Gastrocnemius medialis (tissue), 4 donors: Measurements from ENCODE around the gene GEMIN8. TPM values are rescaled to one million over a fixed set of nuclear protein-coding genes. Genes with fewer than 3 reads are reported as not detected.

ENCODE experiments used
- ATAC-seq, 2 donors: fragments of 150-250 bp; one replicate each; pipeline ENCODE4 v1.9.1; 2016
- DNase-seq, 2 donors: peaks; one replicate each; pipeline ENCODE4 v3.0.0-alpha.2; 2019
- H3K27ac ChIP-seq, 4 donors: fragments of 200-600 bp; sonication (generic); 1 replicate in 1 of 4; 2 replicates in 3 of 4; pipeline ENCODE4 v1.5.1; 2016 to 2018; ENCODE audit warnings: mild to moderate bottlenecking in 2 of 4, moderate library complexity in 1 of 4
- H3K27me3 ChIP-seq, 3 donors: fragments of 200-600 bp; sonication (generic) in 2 of 3; 1 replicate in 1 of 3; 2 replicates in 2 of 3; pipeline versions ENCODE4 v1.5.1 to v1.6.0; 2016 to 2019; ENCODE audit warnings: mild to moderate bottlenecking in 1 of 3, moderate library complexity in 1 of 3
- H3K36me3 ChIP-seq, 2 donors: fragments of 200-600 bp; sonication (generic) in 1 of 2; one replicate each; pipeline ENCODE4 v1.5.1; 2017 to 2018
- H3K4me1 ChIP-seq, 2 donors: fragments of 200-600 bp; sonication (generic) in 1 of 2; one replicate each; pipeline ENCODE4 v1.5.1; 2016 to 2017; ENCODE audit warnings: mild to moderate bottlenecking in 2 of 2
- H3K4me3 ChIP-seq, 4 donors: fragments of 200-600 bp; sonication (generic) in 3 of 4; 1 replicate in 1 of 4; 2 replicates in 3 of 4; pipeline ENCODE4 v1.5.1; 2016 to 2019; ENCODE audit warnings: mild to moderate bottlenecking in 2 of 4
- H3K9me3 ChIP-seq, 3 donors: fragments of 200-600 bp; sonication (generic) in 2 of 3; 1 replicate in 1 of 3; 2 replicates in 2 of 3; pipeline ENCODE4 v1.5.1; 2016 to 2019
- POLR2A ChIP-seq, 2 donors: fragments of 450-650 bp; IDR thresholded peaks; one replicate each; pipeline ENCODE4 v1.6.1; 2017; ENCODE audit warnings: antibody characterized with exemption in 2 of 2, mild to moderate bottlenecking in 2 of 2, moderate library complexity in 2 of 2
- in situ Hi-C, 4 donors: fragments of 200-750 bp; cut with MboI; loops; one replicate each; pipeline versions ENCODE4 v1.15.0 to v1.8.0; 2017; ENCODE audit warnings: low sequenced_read_pairs in 4 of 4
- intact Hi-C: fragments of 100-400 bp; cut with DNase I; formaldehyde crosslinking; loops from one replicate; pipeline ENCODE4 v1.15.1; 2023; ENCODE audit warnings: low total_unique reads
- total RNA-seq, 4 donors: library from RNA; depleted of rRNA; stranded (reverse); fragments of >200 nt; gene quantifications; one replicate each; pipeline versions ENCODE4 v1.1.0 to v1.2.3, GENCODE V29; 2016
- TF ChIP-seq, protein P1 (sequence below), 5 experiments: fragments of 450-650 bp in 3 of 5; fragments of 200-600 bp in 2 of 5; sonication (generic) in 2 of 5; IDR thresholded peaks in 4 of 5; conservative IDR thresholded peaks in 1 of 5; 1 replicate in 4 of 5; 2 replicates in 1 of 5; pipeline ENCODE4 v1.5.1; 2016 to 2019; ENCODE audit warnings: antibody characterized with exemption in 5 of 5, mild to moderate bottlenecking in 3 of 5, moderate library complexity in 3 of 5

GEMIN8 gene
- total RNA-seq, 4 donors from 2014 or later: 6.4 to 8.8 (median 6.9) TPM

DNA sequence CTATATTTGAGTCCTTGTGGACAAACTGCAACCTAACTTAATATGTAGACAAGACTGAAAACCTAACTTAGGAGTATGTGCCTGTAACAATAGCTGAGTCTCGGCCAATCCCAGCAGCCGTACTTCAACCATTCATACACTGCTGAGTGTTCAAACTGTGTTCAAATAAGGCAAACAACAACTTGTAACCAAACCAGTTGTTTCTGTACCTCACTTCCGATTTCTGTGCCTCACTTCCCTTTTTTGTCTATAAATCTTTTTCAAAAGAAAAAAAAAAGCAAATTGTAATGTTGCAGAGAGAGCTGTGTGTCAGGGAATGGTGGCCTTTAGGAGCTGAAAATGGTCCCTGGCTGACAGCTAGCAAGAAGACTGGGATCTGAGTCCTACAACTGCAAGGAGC lies 46.0 kb downstream of the GEMIN8 start:
- H3K4me3 ChIP-seq: no peak overlapping the region
- DNase-seq (no peak), ATAC-seq (no peak)
- intact Hi-C loops: no loop called here
- no peak overlapping the region for H3K27ac ChIP-seq
- no peaks in the 10 kb centered on the region for H3K27me3 ChIP-seq
- peaks cover 0 to 7% (median 0%) of the 10 kb centered on the region in 3 donors for H3K9me3 ChIP-seq
- no peak for TF ChIP-seq POLR2A (IDR thresholded peaks at IDR 0.05)
- TF ChIP-seq, protein P1, sequence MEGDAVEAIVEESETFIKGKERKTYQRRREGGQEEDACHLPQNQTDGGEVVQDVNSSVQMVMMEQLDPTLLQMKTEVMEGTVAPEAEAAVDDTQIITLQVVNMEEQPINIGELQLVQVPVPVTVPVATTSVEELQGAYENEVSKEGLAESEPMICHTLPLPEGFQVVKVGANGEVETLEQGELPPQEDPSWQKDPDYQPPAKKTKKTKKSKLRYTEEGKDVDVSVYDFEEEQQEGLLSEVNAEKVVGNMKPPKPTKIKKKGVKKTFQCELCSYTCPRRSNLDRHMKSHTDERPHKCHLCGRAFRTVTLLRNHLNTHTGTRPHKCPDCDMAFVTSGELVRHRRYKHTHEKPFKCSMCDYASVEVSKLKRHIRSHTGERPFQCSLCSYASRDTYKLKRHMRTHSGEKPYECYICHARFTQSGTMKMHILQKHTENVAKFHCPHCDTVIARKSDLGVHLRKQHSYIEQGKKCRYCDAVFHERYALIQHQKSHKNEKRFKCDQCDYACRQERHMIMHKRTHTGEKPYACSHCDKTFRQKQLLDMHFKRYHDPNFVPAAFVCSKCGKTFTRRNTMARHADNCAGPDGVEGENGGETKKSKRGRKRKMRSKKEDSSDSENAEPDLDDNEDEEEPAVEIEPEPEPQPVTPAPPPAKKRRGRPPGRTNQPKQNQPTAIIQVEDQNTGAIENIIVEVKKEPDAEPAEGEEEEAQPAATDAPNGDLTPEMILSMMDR (IDR thresholded peaks at IDR 0.05 in 4 of 5, conservative IDR thresholded peaks at IDR 0.05 in 1 of 5): no peak
- in situ Hi-C loops: no loop called here
- H3K36me3 ChIP-seq: no peaks in the 10 kb centered on the region
- no peaks in the 10 kb centered on the region for H3K4me1 ChIP-seq

DNA sequence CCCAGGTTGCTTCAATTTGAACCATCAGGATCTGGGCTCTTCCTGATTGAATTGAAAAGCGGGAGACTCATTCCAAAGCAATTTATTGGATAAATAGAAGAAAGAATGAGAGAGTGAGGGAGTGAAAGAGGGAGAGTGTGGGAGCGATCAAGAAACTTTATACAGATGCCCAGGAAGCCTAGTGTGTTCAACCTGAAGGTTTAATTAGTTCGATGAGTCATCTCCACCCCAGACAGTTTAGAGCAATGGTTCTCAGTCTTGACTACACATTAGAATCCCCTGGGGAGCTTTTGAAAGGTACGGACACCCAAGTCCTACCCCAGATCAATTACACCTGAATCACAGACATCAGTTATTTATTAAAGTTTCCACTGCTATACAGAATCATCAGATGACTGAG lies 61.5 kb downstream of the GEMIN8 start:
- intact Hi-C loops: no loop called here
- in situ Hi-C loops: no loop called here
- no peak for ATAC-seq
- Histone ChIP-seq H3K36me3 (no peaks in the 10 kb centered on the region), H3K4me1 (no peaks in the 10 kb centered on the region), H3K9me3 (no peaks in the 10 kb centered on the region), H3K27ac (no peak overlapping the region), H3K4me3 (no peak overlapping the region), H3K27me3 (no peaks in the 10 kb centered on the region)
- no peak for DNase-seq
- TF ChIP-seq, protein P1 (IDR thresholded peaks at IDR 0.05 in 4 of 5, conservative IDR thresholded peaks at IDR 0.05 in 1 of 5): no peak
- no peak for TF ChIP-seq POLR2A (IDR thresholded peaks at IDR 0.05)

DNA sequence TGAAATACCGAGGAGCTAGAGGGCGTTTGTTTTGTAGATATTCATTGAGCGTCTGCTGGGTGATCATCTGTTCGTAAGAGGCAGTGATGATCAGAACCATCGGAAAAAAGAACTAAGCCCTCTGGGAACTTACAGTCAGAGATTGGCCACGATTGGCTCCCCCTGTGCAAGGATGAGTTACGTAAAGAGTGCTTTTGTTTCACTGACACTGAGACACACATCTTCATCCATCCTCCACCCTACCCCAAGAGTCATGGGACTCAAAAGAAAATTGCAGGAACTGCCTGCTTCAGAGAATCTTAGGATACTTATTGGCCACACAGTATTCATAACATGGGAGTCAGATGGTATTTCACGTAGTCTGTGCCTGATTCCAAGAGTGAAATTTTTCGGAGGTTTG lies 62.1 kb downstream of the GEMIN8 start:
- in situ Hi-C loops: no loop called here
- H3K27me3 ChIP-seq: no peaks in the 10 kb centered on the region
- intact Hi-C loops: no loop called here
- H3K36me3 ChIP-seq: no peaks in the 10 kb centered on the region
- H3K9me3 ChIP-seq: no peaks in the 10 kb centered on the region
- ATAC-seq: no peak
- DNase-seq: no peak
- no peak overlapping the region for H3K4me3 ChIP-seq
- H3K27ac ChIP-seq: no peak overlapping the region
- TF ChIP-seq POLR2A (IDR thresholded peaks at IDR 0.05): no peak
- TF ChIP-seq, protein P1 (IDR thresholded peaks at IDR 0.05 in 4 of 5, conservative IDR thresholded peaks at IDR 0.05 in 1 of 5): no peak
- H3K4me1 ChIP-seq: no peaks in the 10 kb centered on the region

DNA sequence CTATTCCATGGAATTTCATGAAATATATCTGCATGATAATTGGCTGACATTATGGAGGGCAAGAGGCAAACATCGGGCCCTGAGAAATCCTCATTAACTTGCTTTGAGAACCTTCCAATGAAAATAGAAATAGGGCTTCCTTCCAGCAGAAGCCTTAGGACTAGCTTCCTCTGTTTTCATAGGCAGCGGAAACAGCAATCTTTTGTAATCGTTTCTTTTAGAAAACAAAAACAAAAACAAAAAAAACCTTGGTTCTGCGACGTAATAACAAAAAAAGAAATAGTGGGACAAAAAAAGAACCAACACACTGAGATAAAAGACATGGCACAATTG lies 62.9 kb downstream of the GEMIN8 start:
- no peaks in the 10 kb centered on the region for H3K27me3 ChIP-seq
- TF ChIP-seq, protein P1 (IDR thresholded peaks at IDR 0.05 in 4 of 5, conservative IDR thresholded peaks at IDR 0.05 in 1 of 5): no peak
- TF ChIP-seq POLR2A (IDR thresholded peaks at IDR 0.05): no peak
- H3K4me3 ChIP-seq: no peak overlapping the region
- H3K4me1 ChIP-seq: no peaks in the 10 kb centered on the region
- no peaks in the 10 kb centered on the region for H3K9me3 ChIP-seq
- ATAC-seq (no peak), DNase-seq (no peak)
- no peak overlapping the region for H3K27ac ChIP-seq
- intact Hi-C loops (no loop called here), in situ Hi-C loops (no loop called here)
- H3K36me3 ChIP-seq: no peaks in the 10 kb centered on the region

DNA sequence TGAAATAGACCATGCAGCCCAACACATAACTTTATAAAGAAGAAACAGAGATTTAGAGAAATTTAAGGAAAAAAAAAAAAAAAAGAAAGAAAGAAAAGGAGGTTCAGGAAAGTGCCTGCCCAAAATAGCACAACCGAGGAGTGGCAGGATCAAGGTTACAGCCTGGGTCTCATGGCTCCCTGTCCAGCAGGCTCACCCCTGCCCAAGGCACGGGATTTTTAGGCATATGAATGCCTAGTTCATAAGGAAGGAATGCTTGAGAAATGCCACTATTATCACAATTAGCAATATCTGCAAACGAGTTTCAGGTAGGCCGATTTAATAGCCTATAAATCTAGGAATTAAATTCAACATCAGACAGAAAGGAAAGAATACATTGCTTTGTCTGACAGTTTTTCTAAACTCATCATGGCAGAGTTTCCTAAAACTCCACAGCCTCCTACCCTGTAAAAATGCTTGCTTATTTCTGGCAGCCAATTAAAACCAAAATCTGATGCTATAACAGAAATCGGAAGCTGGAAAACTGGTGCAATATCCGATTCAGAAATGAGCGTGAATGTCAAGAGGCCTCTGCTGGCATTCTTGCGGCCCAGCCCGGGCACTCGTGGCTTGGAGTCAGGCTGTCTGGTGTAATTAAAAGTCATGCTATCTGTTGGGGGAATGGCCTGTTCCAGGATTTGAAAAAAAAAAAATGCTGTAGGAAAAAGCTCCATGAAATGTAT lies 63.5 kb downstream of the GEMIN8 start:
- no peak for DNase-seq

More for the DNA sequence above, 63.5 kb downstream of the GEMIN8 start:
- no peak for ATAC-seq
- no peaks in the 10 kb centered on the region for H3K27me3 ChIP-seq
- intact Hi-C loops: no loop called here
- H3K9me3 ChIP-seq: no peaks in the 10 kb centered on the region
- in situ Hi-C loops: no loop called here
- H3K36me3 ChIP-seq: no peaks in the 10 kb centered on the region
- H3K4me3 ChIP-seq: no peak overlapping the region
- no peak for TF ChIP-seq POLR2A (IDR thresholded peaks at IDR 0.05)
- TF ChIP-seq, protein P1 (IDR thresholded peaks at IDR 0.05 in 4 of 5, conservative IDR thresholded peaks at IDR 0.05 in 1 of 5): no peak
- no peak overlapping the region for H3K27ac ChIP-seq
- no peaks in the 10 kb centered on the region for H3K4me1 ChIP-seq
